Stimulated activated CD8-positive, alpha-beta memory T cell treated with anti-CD3 and anti-CD28 coated beads, Interleukin-15, amount 100 ng/mL, for 4 hours (primary cell): ENCODE measurements around the gene TMEM119.
"Not testable (repeated sequence)": the region's sequence is repeated elsewhere in the genome, so short reads cannot be mapped to it uniquely, and the experiment has no call there.

ENCODE experiments used
- DNase-seq, 2 donors: peaks; one replicate each; pipeline ENCODE4 v3.0.0-alpha.2; 2020; ENCODE audit warnings: low read depth in 2 of 2

Gene TMEM119

DNA sequence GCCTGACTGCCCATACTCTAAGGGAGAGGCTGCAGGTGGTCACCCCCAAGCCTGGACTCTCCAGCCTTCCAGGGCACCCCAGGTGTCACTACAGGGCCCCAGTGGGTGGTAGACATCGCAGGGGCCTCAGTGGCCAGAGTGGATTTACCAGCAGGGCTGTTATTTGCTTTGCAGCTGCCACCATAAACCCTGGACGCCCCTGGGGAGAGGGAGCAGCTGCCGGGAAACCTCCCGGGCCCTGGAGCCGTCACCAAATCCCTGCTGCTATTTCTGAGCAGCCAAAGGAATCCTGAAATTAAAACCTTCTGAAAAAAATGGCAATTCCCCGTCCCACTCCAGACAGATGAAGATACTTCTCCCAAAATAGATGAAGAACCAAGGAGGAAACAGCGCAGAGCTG lies 13.9 kb downstream of the TMEM119 start:
- DNase-seq = no peak

DNA sequence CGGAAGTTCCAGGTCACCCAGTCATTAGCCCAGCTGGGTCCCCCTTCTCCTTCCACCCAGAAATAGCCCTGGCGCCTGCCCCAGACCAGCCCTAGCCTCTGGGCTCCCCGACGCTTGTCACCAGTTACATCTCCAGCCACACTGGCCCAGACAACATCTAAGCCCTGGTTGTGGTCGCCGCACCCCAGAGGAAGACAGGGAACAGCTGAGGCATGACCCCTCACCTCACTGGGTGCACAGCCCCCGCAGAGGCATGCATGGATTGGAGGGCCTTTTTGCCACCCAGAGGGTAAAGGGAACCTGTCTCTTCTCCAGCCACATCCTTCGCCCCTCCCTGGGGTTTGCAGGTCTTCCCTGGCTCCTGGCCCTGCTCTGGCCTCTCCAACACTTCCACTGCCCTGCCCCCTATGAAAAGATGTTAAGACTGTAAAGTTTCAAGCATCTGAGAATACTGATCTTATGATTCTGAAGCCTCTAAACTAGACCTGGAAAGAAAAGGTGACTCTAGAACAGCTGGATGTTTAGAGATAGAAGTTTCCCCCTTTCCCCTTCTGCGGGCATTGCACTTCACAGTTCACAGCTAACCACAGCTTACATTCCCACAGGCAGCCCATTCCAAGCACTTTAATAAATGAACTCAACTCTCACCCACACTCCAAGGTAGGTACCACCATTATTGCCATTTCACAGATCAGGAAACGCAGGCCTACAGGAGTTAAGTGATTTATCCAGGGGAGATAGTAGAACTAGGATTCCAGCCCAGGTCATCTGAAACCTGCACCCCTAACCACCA lies 14.7 kb downstream of the TMEM119 start:
- DNase-seq = no peak

DNA sequence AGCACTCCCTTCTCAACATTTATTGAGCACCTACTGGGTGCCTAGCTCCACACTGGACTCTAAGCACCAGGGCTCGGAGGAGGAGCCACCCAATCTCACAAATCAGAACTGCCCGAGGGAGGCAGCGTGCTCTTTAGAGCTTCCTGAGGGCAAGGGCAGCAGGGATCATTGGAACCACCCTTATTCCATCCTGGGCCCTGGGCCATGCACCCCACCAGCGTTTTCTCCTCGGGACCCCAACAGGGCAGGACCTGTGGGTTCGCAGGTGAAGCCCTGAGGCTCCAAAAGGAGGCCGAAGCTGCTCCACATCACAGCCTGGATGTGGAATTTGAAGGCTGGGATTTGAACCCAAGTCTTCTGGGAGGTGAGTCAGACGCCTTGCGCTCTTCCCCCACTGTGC lies 15.4 kb downstream of the TMEM119 start:
- DNase-seq = no peak

DNA sequence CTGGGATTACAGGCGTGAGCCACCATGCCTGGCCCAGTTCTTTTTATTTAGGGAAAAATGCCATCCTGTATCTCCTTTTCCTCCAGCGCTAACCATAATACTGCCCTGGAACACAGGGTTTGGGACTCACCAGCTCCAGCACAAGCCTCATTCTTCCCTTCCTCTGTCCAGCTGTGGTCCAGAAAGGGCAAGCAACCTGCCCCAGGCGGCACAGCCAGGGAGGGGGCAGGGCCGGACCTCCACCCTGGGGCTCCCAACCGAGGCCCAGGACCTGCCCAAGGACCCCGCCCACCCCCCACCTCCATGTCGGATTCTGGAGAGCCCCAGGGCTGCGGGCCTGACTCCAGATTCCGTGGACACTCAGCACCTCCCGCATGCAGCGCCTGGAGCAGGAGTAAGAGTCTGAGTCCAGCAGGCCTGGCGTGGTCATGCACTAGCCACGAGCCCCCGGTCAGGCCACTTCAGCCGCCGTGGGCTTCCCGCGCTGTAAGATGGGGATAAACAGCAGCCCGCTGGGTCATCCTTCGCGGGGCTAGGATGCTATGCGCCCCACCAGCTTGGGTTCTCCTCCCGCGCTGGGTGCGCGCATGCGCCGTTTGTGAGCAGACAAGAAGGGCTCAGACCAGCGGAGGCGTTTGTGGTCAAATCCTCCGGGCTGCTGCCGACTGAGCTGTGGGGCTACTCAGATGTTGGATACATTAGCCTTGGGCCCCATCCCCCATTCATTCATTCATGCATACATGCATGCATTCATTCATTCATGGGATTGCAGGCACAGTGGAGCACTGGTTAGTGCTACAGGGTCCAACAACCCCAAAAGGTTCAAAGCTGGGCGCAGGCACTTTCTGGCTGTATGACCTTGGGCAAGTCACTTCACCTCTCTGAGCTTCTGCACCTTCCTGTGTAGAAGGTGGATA lies 16.3 kb downstream of the TMEM119 start:
- DNase-seq = no peak

DNA sequence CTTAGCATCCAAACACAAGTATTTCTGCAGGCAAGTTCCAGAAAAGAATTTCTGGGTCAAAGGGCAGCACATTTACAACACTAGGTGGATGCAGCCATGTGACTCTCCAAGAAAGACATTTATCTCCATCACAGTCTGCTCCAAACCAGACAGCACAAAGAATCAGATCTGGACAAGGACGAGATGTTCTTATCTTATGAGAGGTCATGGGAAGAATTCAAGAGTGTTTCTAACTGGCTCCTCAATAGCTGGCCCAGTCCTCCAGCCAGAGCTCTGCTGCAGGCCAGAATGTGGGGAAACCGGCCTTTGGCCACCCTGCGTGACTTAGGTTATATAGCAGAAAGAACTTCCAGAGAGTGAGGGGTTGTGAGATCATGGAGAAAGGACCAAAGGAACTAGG lies 17.4 kb downstream of the TMEM119 start:
- DNase-seq = no peak

DNA sequence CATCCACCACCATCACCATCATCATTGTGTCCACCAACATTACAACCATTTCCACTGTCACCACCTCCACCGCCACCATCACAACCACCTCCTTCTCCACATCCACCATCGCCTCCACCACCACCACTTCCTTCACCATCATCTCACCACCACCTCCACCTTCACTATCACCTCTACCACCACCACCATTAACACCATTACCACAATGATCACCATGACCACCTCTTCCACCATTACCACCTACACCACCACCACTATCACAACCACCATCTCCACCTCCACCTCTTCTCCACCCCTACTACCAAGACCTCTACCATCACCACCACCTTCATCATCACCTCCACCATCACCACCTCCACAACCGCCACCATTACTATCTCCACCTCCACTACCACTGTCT lies 19.1 kb downstream of the TMEM119 start:
- DNase-seq = no peak

DNA sequence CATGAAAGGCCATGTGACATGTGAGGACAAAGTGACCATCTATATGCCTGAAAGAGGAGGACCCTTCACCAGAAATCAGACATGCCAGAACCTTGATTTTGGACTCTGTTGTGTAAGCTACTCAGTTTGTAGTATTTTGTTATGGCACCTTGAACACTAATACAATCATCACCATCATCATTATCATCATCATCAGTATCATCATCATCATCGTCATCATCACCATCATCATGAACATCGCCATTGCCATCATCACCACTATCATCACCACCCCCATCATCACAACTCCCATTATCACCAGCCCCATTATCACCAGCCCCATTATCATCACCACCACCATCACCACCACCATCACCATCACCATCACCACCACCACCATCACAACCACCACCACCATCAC lies 19.6 kb downstream of the TMEM119 start:
- no peak for DNase-seq

DNA sequence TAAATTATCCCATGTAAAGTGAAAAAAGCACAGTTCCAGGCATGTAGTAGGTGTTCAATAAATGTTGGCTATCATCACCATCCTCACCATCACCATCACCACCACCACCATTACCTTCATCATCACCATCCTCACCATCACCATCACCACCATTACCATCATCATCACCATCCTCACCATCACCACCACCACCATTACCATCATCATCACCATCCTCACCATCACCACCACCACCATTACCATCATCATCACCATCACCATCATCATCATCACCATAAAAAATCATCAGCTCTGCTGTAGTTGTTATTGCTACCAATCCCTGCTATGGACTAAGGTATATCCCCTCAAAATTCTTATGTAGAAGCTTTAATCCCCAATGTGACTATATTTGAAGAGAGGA lies 20.4 kb downstream of the TMEM119 start:
- DNase-seq = no peak

DNA sequence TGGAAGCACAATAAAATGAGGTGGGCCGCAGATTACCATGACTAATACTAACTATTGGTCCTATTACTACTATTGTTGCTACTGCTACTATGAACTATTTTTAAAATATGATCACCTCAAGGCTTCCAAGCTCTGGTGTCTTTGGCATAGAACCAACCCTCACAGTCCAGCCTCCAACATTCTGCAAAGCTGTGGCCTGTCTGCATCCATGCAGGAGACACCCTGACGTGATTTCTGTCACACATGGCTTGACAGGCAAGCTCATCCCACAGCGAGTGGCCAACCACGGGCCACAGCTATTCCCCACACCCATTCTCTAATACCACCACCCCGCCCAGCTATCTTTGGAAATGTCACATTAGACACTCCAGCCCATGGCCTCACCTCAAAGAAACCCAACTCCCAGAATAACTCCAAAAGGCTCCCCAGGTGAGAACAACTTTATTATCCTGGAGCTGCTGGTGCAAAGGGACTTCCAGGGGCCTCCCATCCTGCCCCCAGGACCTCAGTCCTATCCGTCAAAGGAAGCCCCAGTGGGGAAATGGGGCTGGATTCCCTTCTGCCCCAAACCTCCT lies 21.1 kb downstream of the TMEM119 start:
- no peak for DNase-seq

DNA sequence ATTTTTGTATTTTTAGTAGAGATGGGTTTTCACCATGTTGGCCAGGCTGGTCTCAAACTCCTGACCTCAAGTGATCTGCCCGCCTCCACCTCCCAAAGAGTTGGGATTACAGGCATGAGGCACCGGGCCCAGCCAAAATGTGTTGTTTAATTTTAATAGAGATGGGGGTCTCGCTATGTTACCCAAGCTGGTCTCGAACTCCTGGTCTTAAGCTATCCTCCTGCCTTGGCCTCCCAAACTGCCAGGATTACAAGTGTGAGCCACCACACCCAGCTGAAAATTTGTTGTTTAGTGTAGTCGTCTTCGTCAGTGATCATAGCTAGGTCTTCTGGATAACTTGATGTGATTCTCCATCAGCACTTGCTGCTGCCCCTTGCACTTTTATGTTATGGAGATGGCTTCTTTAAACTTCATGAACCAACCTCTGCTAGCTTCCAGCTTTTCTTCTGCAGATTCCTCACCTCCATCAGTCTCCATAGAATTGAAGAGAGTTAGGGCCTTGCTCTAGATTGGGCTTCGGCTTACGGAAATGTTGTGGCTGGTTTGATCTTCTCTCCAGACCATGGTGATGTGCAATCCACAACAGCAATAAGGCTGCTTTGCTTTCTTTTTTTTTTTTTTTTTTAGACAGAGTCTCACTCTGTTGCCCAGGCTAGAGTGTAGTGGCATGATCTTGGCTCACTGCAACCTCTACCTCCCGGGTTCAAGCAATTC lies 22.5 kb downstream of the TMEM119 start:
- DNase-seq = no peak

DNA sequence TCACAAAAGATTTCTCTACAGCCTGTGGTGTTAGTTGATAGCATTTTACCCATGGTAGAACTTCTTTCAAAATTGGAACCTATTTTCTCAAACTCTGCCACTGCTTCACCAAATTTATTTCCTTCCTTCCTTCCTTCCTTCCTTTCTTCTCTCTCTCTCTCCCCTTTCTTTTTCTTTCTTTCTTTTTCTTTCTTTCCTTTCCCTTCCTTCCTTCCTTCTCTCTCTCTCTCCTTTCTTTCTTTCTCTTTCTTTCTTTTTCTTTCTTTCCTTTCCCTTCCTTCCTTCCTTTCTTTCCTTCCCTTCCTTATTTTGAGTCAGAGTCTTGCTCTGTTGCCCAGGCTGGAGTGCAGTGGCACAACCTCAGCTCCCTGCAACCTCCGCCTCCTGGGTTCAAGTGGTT lies 23.6 kb downstream of the TMEM119 start:
- DNase-seq = not testable (repeated sequence)

DNA sequence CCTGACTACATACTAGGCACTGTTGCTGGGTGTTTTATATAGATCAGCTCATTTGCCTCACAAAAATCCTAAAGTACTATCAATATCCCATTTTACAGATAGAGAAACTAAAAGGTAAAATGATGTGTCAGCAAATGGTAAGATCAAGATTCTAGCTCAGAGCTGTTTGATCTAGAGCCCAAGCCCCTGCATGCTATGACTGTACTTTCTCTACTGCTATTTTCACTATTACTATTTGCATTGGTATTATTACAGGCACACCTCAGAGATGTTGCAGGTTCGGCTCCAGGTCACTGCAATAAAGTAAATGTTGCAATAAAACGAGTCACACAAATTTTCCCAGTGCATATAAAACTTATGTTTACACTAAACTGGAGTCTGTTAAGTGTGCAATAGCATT lies 24.6 kb downstream of the TMEM119 start:
- no peak for DNase-seq

DNA sequence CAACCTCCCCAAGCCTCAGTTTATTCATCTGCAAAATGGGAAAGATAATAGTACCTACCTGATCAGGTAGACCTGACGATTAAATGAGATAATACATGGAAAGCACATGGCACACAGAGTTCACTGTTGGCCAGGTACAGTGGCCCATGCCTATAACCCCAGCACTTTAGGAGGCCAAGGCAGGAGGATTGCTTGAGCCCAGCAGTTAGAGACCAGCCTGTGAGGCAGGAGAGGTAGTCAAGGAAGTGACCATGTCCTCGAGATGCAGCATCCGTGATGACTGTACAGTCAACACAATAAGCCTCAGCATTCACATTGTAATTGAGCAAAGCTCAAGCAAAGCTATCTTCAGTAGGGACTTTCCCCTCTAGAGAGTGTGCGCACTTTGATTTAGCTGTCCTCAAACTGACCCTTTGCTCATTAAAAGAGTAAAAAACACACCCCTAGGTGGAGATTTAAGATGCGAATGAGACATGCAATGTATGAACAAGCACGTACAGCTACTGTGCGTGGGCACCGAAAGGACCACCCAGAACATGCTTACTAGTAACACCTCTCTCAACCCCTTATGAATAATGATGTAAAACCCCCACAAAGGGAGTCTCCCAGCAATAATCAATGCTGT lies 25.6 kb downstream of the TMEM119 start:
- no peak for DNase-seq

DNA sequence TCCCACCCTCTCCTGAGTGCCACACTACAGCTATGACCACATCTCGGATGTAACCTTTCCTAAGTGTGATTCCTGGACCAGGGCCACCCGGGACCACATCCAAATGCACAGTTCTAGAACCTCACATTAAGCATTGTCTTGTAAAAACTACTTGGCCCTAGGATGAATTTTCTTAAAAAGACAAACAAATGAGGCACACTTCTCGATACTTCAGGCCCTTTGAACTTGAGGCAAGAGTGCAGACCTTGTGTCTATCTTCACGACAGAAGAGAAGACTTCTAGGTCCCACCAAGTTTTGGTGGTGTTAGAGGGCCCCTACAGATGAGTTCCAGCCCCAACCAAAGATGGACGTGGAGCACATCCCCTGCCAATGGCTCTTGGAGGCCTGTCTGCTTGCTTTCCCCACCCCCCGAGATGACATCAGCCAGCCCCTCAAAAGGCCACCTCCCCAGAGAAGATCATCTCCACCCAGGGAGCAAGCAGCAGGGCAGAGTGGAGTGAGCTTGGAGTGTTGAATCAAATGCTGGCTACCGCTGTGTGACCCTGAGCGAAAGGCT lies 26.2 kb downstream of the TMEM119 start:
- no peak for DNase-seq

DNA sequence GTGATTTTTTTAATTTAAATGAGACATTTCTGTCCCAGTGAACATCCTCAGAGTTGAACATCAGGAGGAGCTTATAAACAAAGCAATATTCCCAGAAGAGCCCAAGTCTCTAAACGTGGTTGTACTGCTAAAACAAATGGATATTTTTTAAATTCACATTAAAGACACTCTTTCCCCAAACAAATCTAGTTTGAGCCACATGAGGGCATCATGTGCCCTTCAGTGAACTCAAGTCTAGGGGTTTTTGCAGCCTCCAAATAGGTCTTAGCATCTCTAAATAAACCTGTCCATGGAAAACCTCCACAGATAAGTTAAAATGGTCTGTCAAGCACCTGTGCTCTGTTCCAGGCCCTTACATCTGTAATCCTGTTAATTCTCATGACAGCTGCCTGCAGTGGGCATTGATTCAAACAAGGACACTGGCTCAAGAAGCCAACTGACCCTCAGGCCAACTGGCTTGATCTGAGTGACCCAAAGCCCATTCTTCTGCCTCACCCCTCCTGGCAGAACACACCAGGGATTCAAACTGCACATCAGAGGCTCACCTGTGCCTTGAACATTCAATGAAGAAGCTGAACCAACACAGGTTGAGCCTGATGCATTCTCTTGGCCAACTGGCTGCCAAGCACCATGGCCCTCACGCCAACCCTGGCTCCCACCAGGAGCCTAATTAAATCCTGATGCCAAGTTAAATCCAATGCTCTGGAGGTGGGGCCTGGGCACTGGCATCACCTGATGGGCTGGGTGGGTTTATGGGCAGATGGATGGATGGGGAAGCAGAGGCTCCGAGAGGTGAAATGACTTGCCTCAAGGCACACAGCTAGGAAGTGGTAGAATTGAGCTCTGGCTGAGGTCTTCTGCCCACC lies 26.9 kb downstream of the TMEM119 start:
- no peak for DNase-seq

DNA sequence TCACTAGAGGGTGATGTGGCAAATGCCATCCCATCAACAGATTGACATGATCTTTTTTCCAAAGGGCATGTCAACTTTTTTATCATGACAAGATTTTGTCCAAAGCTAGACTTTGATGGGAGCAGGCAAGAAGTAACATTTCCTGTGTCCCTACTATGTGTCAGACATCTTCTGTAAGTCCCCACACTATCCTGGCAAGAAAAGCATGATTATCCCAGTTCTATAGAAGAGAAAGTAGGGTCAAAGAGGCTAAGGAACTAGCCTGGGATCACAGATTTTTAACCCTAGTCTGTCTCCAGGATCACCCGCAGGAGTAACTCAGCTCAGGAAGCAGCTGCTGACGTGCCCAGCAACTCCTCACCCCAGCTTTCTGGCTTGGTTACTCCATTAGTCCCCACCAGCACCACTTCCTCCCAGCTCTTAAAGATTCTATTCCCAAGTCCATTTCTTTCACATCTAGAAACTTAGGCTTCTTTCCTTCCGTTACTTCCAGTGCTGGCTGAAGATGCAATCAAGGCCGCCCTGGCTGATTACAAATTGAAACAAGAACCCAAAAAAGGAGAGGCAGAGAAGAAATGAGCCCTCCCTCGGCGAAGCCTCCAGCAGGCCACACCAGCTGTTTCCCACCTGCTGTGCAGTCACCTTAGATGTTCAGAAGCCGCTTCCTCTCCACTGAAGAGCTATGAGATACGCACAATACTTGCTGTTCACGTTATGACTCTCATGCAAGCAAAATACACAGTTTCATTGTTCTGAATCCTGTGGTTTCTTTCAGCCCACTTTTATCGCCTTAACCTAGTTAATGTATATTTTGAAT lies 29.3 kb downstream of the TMEM119 start:
- no peak for DNase-seq

DNA sequence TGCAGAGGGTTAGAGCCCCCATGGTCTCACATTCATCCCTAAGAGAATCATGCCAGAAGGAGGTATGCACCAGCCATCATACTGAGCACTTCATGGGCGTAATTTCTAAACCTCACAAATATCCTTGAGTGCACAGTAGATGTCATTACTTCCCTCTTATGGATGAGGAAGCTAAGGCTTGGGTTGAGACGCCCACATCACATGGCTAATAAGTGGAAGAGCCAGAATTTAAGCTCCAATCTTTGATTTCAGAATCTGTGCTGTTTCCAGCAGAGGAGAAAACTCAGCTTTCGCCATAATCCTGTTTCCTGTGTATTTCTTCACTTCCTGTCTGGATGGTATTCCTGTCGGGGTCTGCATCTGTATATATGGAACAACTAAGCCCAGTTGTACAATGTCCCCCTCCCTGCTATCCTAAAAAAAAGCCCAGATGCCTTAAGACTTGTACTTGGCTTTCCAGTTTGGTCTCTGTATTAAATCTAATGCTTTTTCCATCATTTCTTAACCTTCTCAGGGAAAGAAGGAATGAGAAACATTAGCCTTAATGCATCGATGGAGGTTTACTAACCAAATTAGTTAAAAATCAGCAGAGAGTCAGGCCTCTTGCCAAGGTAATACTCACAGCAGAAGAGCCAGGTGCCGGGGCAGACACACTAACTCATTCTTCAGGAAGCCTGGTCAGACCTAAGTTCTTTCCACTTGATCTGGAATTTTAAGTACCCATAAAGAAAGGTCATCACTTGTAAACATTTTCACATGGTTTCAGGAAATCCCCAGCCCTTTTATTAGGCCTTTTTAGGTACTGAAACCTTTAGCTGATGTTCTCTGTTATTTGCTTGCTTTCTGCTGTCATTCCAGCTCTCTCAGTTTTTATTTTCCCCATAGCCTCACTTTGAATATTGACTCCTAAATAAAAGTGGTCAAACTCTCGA lies 30.2 kb downstream of the TMEM119 start:
- DNase-seq = no peak

DNA sequence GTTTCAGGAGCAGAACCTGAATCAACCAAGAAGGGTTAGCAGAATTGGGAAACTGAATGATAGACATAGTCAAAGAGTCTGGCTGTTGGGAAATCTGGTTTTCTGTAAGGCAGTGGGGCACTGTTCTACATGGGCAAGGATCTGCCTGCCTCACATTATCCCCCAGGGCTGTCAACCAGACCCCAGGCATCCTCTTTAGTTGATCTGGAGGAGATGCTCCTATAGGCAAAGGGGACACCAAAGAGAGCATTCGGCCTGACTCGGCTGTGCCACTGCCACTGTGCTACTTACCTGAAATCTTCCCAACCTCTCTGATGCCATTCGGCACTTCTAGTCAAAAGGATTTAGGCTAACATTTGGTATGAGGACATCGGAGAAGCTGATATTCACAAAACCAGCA lies 31.4 kb downstream of the TMEM119 start:
- DNase-seq = no peak
